ENCODE data around the gene TMEM45B. TPM values are rescaled to one million over a fixed set of nuclear protein-coding genes. Genes with fewer than 3 reads are reported as not detected.
"Not testable (repeated sequence)": the region's sequence is repeated elsewhere in the genome, so short reads cannot be mapped to it uniquely, and the experiment has no call there.

The TMEM45B gene
- total and polyA plus RNA-seq, 11 donors: 0.04 TPM; not detected in 10

DNA sequence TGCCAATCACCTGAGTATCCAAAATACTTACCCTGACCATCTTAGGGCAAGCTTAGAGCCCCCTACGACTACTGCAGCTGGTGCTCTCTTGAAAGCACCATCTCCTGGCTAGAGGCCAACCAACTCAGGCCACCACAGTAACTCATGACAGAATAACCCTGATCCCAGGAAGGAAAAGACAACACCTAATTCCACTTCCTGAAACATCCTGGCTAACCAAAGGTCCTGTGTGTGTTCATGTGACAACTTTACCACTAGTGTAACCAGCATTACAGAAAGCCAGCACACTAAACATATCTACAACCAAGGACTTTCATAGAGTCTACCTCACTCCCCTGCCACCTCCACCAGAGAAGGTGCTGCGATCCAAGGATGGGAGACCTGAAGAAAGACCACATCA is 17.4 kb upstream of the TMEM45B start:
- WGBS, 4 donors: 80 to 100% (median 84%) methylated on average over 1 to 2 of the region's 2 CpGs
- peaks cover 0 to 22% (median 9%) of the 10 kb centered on the region in 12 donors for H3K9me3 ChIP-seq
- intact Hi-C loops (cut with DNase I): no loop called here
- H3K4me1 ChIP-seq: no peaks in the 10 kb centered on the region
- H3K27me3 ChIP-seq: no peaks in the 10 kb centered on the region
- H3K4me3 ChIP-seq: no peak overlapping the region
- DNase-seq (no peak), ATAC-seq (no peak)
- no peaks in the 10 kb centered on the region for H3K36me3 ChIP-seq
- TF ChIP-seq POLR2A (IDR thresholded peaks at IDR 0.05): no peak
- TF ChIP-seq, protein P1, sequence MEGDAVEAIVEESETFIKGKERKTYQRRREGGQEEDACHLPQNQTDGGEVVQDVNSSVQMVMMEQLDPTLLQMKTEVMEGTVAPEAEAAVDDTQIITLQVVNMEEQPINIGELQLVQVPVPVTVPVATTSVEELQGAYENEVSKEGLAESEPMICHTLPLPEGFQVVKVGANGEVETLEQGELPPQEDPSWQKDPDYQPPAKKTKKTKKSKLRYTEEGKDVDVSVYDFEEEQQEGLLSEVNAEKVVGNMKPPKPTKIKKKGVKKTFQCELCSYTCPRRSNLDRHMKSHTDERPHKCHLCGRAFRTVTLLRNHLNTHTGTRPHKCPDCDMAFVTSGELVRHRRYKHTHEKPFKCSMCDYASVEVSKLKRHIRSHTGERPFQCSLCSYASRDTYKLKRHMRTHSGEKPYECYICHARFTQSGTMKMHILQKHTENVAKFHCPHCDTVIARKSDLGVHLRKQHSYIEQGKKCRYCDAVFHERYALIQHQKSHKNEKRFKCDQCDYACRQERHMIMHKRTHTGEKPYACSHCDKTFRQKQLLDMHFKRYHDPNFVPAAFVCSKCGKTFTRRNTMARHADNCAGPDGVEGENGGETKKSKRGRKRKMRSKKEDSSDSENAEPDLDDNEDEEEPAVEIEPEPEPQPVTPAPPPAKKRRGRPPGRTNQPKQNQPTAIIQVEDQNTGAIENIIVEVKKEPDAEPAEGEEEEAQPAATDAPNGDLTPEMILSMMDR (IDR thresholded peaks at IDR 0.05): no peak
- no peak overlapping the region for H3K27ac ChIP-seq

DNA sequence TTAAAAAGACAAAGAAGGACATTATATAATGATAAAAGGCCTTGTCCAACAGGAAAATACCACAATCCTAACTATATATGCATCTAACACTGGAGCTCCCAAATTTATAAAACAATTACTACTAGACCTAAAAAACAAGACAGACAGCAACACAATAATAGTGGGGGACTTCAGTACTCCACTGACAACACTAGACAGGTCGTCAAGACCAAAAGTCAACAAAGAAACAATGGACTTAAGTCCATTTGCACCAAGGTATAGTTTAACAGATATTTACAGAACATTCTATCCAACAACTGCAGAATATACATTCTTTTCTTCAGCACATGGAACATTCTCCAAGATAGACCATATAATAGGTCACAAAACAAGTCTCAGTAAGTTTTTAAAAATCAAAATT is 15.5 kb upstream of the TMEM45B start:
- H3K4me3 ChIP-seq; H3K4me1 ChIP-seq; H3K36me3 ChIP-seq; ATAC-seq; H3K27ac ChIP-seq; intact Hi-C loops (cut with DNase I); DNase-seq; H3K27me3 ChIP-seq: not testable (repeated sequence)
- peaks cover 0 to 20% (median 8%) of the 10 kb centered on the region in 12 donors for H3K9me3 ChIP-seq
- 39 to 49% (median 47%) methylated on average over 1 of the region's 1 CpG for WGBS, 4 donors

DNA sequence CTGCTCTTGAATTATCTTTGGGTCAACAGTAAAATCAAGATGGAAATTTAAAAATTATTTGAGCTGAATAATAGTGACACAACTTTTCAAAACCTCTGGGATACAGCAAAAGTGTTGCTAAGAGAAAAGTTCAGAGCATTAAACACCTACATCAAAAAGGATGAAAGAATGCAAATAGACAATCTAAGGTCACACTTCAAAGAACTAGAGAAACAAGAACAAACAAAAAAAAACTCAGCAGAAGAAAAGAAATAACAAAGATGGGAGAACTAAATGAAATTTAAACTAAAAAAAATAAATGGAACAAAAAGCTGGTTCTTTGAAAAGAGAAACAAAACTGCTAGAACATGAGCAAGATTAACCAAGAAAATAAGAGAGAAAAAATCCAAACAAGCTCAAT is 15.0 kb upstream of the TMEM45B start:
- intact Hi-C loops (cut with DNase I): no loop called here
- DNase-seq (no peak), ATAC-seq (no peak)
- no peak for TF ChIP-seq POLR2A (IDR thresholded peaks at IDR 0.05)
- TF ChIP-seq, protein P1 (IDR thresholded peaks at IDR 0.05): no peak
- Histone ChIP-seq H3K27me3 (peaks cover 0 to 4% (median 0%) of the 10 kb centered on the region in 9 donors), H3K36me3 (no peaks in the 10 kb centered on the region), H3K4me3 (no peak overlapping the region), H3K9me3 (peaks cover 0 to 20% (median 8%) of the 10 kb centered on the region in 12 donors), H3K4me1 (no peaks in the 10 kb centered on the region), H3K27ac (no peak overlapping the region)

DNA sequence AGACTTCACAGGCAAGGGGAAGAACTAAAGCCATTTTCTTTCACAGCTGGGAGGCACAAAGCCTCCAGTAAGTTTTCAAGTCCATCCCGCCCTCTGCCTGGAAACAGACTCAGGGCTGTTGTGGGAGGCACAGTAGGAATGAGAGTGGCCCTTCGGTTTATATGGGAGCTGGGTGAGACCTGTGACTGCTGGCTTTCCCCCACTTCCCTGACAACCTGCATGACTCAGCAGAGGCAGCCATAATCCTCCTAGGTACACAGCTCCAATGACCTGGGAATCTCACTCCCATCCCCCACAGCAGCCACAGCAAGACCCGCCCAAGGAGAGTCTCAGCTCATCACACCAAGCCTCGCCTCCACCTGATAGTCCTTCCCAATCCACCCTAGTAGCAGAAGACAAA is 12.1 kb upstream of the TMEM45B start:
- ATAC-seq: no peak
- DNase-seq: no peak
- no peak for TF ChIP-seq POLR2A (IDR thresholded peaks at IDR 0.05)
- TF ChIP-seq, protein P1 (IDR thresholded peaks at IDR 0.05): no peak
- Histone ChIP-seq H3K9me3 (peaks cover 0 to 24% (median 8%) of the 10 kb centered on the region in 12 donors), H3K27ac (no peak overlapping the region), H3K27me3 (peaks cover 0 to 5% (median 0%) of the 10 kb centered on the region in 9 donors), H3K4me3 (no peak overlapping the region), H3K36me3 (no peaks in the 10 kb centered on the region), H3K4me1 (no peaks in the 10 kb centered on the region)
- intact Hi-C loops (cut with DNase I): no loop called here
- WGBS, 4 donors: 78 to 89% (median 82%) methylated on average over 4 of the region's 4 CpGs

DNA sequence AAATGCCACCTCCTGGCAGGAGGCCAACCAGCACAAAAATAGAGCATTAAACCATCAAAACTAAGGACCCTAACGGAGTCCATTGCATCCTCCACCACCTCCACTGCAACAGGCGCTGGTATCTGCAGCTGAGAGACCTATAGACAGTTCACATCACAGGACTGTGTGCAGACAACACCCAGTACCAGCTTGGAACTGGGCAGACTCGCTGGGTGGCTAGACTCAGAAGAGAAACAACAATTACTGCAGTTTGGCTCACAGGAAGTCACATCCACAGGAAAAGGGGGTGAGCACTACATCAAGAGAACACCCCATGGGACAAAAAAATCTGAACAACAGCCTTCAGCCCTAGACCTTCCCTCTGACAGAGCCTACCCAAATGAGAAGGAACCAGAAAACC is 11.6 kb upstream of the TMEM45B start:
- no peaks in the 10 kb centered on the region for H3K36me3 ChIP-seq
- peaks cover 0 to 20% (median 6%) of the 10 kb centered on the region in 12 donors for H3K9me3 ChIP-seq
- intact Hi-C loops (cut with DNase I): no loop called here
- no peak overlapping the region for H3K4me3 ChIP-seq
- peaks cover 0 to 5% (median 0%) of the 10 kb centered on the region in 9 donors for H3K27me3 ChIP-seq
- H3K27ac ChIP-seq: no peak overlapping the region
- no peak for DNase-seq
- no peaks in the 10 kb centered on the region for H3K4me1 ChIP-seq
- TF ChIP-seq, protein P1 (IDR thresholded peaks at IDR 0.05): no peak
- ATAC-seq: no peak
- 59 to 69% (median 62%) methylated on average over 3 of the region's 3 CpGs for WGBS, 4 donors

DNA sequence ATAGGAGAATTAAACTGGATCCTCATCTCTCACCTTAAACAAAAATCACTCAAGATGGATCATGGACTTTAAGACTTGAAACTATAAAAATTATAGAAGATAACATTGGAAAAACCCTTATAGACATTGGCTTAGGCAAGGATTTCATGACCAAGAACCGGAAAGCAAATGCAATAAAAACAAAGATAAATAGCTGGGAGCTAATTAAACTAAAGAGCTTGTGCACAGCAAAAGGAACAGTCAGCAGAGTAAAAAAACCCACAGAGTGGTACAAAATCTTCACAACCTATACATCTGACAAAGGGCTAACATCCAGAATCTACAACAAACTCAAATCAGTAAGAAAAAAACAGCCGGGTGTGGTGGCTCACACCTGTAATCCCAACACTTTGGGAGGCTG is 7.4 kb upstream of the TMEM45B start:
- WGBS, 4 donors: 87 to 96% (median 94%) methylated on average over 2 of the region's 2 CpGs

More for the DNA sequence above, 7.4 kb upstream of the TMEM45B start:
- H3K4me1 ChIP-seq; H3K4me3 ChIP-seq; H3K27ac ChIP-seq; intact Hi-C loops (cut with DNase I); H3K27me3 ChIP-seq; H3K9me3 ChIP-seq; ATAC-seq; DNase-seq; H3K36me3 ChIP-seq: not testable (repeated sequence)
